Measurements from ENCODE around the gene BLACAT1.
A peak's percentile ranks its signal among the peaks of the same experiment; 100 is the strongest.

BLACAT1 gene

GRCh38 chr1:205454903-205455335 lies 926 bp downstream of the BLACAT1 start:
- DNase-seq (ENCODE audit: low spot score) = no peak

- no peak for DNase-seq (ENCODE audit: low spot score)
These were observed 2.4 kb downstream of the BLACAT1 start for GRCh38 chr1:205453466-205453865.

GRCh38 chr1:205452933-205453332 lies 2.9 kb downstream of the BLACAT1 start:
- no peak for DNase-seq (ENCODE audit: low spot score)

GRCh38 chr1:205452364-205452763 lies 3.5 kb downstream of the BLACAT1 start:
- DNase-seq (ENCODE audit: low spot score) = no peak

- DNase-seq (ENCODE audit: low spot score) = no peak
These were observed 4.1 kb downstream of the BLACAT1 start for GRCh38 chr1:205451759-205452164.

GRCh38 chr1:205451202-205451601 lies 4.6 kb downstream of the BLACAT1 start:
- no peak for DNase-seq (ENCODE audit: low spot score)

GRCh38 chr1:205450448-205450847 lies 5.4 kb downstream of the BLACAT1 start:
- no peak for DNase-seq (ENCODE audit: low spot score)

GRCh38 chr1:205449750-205450443 lies 5.9 kb downstream of the BLACAT1 start:
- peak; percentile 66 for DNase-seq (ENCODE audit: low spot score)

- no peak for DNase-seq (ENCODE audit: low spot score)
These were observed 6.5 kb downstream of the BLACAT1 start for GRCh38 chr1:205449254-205449749.

- no peak for DNase-seq (ENCODE audit: low spot score)
These were observed 7.1 kb downstream of the BLACAT1 start for GRCh38 chr1:205448540-205449253.

GRCh38 chr1:205447457-205448341 lies 8.1 kb downstream of the BLACAT1 start:
- no peak for DNase-seq (ENCODE audit: low spot score)

- DNase-seq (ENCODE audit: low spot score) = no peak
These were observed 9.0 kb downstream of the BLACAT1 start for GRCh38 chr1:205446828-205447227.

- DNase-seq (ENCODE audit: low spot score) = no peak
These were observed 10.3 kb downstream of the BLACAT1 start for GRCh38 chr1:205445646-205445935.

- DNase-seq (ENCODE audit: low spot score) = no peak
These were observed 10.8 kb downstream of the BLACAT1 start for GRCh38 chr1:205444931-205445645.

- DNase-seq (ENCODE audit: low spot score) = no peak
These were observed 11.4 kb downstream of the BLACAT1 start for GRCh38 chr1:205444300-205444930.

- DNase-seq (ENCODE audit: low spot score) = no peak
These were observed 12.1 kb downstream of the BLACAT1 start for GRCh38 chr1:205443585-205444299.

- DNase-seq (ENCODE audit: low spot score) = no peak
These were observed 13.7 kb downstream of the BLACAT1 start for GRCh38 chr1:205442051-205442725.

- no peak for DNase-seq (ENCODE audit: low spot score)
These were observed 14.2 kb downstream of the BLACAT1 start for GRCh38 chr1:205441716-205442050.

- no peak for DNase-seq (ENCODE audit: low spot score)
These were observed 14.6 kb downstream of the BLACAT1 start for GRCh38 chr1:205441318-205441633.

GRCh38 chr1:205440476-205441317 lies 15.1 kb downstream of the BLACAT1 start:
- DNase-seq (ENCODE audit: low spot score) = no peak

All from GM03348 (cell line).